HG03139 (cell line): ENCODE data around the gene RBM33.

Experiments
- ATAC-seq: cut with Tn5 transposase; IDR thresholded peaks from one replicate; pipeline ENCODE4 v1.9.1; 2021; ENCODE audit not compliant: unreplicated experiment

The RBM33 gene

GRCh38 chr7:155804897-155805825 is 160.7 kb downstream of the RBM33 start:
- ATAC-seq: peak; percentile 42

DNA sequence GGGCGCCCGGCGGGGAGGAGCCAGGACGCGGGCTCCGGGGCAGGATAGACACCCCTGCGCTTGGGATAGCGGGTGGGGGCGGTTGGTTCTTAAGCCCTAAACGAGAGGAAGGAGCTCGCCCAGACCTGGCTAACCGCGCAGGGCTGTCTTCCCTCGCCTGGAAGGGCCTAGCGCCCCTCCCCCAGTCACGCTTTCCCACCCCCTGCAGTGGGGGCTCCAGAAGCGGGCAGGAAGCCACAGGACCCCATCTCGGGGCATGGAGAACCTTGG is 161.3 kb downstream of the RBM33 start:
- ATAC-seq: no peak

GRCh38 chr7:155806096-155806871 is 161.8 kb downstream of the RBM33 start:
- ATAC-seq: no peak

DNA sequence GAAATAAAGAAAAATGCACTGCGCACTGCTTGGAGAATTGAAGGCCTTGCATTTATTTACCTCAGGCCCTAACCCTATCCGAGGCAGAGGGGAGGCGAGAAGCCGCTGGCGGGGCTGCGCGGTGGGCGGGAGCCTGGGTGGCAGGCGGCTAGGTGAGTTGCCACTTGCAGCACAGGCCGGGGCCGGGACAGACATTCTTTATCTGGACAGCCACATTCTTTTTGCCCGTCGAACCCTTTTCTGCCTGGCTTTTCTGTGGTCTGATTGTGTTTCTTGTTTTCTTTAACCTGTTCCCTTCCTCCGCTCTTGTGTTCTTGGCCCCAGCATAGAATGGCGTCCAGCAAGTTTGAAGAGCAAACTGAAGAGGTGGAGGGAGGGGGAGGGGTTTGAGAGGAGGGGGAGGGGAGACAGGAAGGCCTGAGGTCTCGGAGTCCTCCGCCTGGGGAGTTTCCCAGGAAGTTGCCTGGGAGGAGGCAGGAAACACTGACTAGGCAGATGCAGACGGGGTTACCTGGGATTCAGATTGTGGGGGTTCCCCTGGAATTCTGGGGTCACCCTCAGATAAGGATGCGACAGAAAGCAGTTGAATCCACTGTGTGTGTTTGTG is 162.7 kb downstream of the RBM33 start:
- no peak for ATAC-seq

DNA sequence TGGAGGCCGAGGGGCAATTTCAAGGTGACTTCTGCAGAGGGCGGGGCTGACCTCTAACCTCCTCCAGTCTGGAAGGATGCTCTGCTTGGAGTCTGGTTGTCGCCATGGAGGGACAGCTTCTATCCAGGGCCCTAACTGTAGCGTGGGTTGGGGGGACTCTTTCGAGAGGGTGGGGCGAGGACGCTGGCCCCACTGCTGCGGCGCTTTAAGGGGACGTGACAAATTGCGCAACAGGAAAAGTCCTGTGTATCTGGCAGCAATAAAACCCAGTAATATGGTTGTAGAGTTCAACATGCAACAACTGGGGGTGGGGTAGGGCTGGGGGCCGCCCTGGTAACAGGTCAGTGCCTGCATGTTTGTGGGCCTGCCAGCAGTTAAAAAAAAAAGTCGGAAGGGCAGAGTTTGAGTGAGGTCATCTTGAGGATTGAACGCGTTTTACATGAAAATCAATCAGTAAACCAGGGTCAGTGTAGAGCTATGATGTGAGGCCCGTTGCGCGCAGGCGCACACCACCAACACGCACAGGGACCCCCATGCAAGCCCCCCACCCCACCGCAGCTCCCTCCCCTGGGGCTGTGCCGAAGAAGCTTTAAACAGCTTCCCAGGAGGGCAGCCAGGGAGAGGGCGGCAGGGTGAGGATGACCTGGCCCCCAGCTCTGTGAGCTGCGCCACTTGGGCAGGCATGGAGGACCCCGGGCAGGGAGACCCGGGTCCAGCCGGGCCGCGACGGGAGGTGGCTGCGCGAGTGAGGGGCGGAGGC is 163.5 kb downstream of the RBM33 start:
- peak; percentile 32 for ATAC-seq

DNA sequence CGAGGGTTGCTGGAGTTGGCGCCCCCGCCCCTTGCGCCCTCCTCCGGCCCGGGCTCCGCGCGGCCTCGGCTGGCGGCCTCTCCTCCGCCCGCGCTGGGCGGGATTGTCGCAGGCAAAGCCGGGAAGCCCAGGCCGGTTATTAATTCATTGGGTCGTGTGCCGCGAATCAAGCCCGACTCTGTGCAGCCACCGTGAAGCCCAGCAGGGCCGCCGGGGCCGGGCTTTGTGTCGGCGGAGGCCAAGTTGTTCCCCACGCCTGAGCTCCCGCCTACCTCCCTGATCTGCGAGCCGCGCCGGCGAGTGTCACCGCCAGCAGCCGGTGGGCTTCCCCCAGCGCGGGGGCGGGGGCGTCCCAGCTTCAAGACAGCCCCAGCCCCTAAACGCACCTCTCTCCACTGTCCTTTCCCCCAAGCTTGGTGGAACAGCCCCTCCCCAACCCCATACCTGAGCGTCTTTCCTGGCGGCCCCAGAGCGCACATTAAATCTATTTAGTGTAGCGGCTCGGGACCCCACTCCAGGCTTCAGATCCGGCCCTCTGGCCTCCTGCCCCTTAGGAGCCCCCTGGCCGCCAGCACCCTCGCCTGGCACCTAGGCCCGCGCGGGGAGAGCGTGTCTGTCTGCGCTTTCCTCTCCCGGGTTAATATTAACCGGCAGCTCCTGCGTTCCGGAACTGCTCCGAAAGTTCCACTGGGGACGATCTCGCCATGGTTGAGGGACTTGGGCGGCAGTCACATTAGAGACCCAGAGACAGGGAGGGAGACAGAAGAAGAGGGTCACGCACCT is 164.3 kb downstream of the RBM33 start:
- ATAC-seq: no peak

- no peak for ATAC-seq
These were observed 165.0 kb downstream of the RBM33 start for GRCh38 chr7:155809332-155809946.

DNA sequence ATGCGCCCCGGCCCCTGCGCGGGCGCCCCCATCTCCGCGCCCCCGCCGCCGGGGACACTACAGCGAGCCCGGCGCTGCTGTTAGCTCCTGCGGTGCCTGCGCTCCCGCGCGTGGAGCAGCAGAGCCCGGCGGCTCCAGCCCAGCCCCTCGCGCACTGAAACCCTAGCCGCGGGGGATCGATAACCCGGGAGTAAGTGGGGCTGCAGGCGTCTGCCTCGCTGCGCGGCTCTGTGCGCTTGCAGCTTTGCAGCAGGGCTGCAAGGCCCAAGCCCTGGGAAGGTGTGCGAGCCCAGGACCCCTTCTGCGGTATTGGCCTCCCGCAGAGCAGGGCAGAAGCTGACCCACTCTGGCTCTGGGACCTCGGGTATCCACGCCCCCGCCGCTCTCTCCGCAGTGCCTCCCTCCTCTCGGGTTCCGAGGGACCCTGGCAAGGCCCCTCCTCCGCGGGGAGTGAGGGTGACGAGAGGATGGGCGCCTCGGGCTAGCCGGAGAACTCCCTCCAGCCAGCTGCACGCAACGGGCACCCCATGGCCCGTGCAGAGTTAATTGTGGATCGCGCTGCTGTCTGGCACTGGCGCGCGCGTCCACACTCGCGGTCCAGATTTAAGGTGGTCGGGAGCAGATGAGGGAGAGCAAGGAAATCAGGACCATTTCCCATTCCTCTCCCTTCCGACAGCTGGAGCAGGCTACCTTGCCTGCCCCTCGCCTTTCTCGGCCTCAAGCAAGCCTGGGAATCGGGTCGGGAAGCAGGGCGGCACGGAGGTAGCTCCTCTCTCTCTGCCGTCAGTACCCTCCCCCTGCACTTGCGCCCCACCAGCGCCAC is 165.7 kb downstream of the RBM33 start:
- ATAC-seq: no peak

- no peak for ATAC-seq
These were observed 166.5 kb downstream of the RBM33 start for GRCh38 chr7:155810770-155811559.

DNA sequence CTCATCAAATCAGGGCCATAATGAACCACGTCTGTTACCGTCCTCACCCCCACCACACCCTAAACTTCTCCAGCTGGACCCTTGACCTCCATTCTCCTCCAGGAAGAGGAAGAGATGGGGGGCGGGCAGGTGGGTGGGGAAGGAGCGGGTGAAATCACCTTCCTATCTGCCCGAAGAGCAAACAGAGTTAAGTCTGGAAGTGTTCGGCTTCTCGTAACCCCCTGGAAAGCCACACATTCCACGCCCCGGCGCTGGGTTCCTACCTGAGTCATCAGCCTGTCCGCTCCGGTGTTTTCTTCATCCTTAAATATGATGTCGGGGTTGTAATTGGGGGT is 167.1 kb downstream of the RBM33 start:
- ATAC-seq: no peak

- ATAC-seq: no peak
These were observed 167.7 kb downstream of the RBM33 start, which contains the start of gene SHH for GRCh38 chr7:155811895-155812761. Gene SHH (minus strand): TSS chr7:155812463. CDS start chr7:155812122, 341 bp downstream.

GRCh38 chr7:155813125-155813524 is 168.7 kb downstream of the RBM33 start:
- no peak for ATAC-seq

DNA sequence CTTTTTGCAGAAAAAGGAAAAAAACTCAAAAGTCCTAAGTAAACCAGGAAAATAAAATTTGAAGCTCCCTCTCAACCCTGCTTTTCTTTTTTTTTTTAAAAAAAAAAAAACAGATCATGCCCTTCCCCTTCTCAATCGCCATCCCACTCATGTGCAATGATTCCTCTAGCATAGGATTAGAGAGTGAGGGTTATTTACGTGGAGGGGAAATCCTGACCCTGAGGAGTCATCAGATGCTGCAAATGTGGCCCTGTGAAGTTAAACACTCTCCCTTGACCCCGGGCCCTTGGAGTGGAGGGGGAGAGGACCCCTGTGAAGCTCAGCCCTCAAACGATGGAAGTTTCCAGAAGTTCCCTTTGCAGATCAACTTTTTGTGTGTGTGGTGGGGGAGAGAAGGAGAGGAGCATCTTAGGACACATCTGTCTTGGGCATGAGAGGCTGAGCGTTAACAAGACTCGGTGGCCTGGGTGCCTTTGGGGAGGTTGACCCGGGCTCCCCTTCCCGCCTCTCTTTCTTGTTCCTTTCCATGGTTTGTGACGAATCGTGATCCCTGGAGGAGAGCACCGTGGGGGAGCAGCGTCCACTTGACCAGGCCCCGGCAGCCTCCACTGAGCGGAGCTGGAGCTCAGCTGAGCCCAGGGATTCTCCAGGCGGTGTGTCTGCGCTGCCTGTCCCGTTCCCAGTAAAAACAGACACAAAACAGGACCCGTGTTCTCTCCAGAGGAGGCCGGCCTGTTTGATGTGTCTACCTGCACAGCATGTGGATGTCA is 169.3 kb downstream of the RBM33 start:
- ATAC-seq: no peak

DNA sequence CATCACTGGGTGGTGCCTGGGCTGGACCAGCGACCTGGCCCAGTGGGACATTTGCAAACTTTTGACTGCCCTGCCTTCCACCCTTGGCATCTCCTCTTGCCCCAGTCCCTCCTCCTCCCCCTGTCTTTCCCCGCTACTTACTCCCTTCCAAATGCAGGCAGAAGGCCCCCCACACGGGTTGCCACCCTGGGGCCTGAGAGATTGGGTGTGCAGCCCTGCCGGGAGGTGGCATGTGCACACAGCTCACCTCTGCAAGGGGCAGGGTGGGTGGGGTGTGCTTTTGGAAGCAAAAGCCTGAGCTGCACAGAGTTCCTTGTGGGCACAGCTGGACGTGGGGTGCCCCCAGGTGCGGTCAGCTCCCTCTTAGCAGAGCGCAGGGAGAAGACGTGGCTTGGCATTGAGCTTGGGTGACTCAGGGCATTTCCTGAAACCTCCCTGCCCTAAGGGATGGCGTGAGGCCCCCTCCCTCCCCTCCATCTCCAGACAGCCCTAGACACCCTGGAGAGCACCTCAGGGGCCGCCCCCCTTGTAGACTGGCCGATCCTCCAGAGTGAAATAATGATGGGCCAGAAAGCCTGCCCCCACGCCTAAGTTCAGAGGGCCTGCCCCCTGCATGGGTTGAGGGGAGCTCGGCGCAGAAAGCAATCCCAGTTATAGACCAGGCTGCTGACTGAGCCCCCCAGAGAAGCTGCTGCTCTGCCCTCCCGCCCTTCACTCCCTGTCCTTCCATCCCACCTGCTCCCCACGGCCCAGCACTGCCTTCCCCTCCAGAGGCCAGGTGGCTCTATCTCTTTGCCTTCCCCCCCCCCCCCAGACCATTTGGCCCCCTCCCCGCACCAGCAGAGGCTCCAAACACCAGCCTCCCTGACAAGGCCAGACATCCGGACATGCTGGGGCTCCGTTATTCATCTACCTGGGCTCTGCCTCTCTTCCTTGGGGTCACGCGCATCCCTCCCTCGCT is 170.1 kb downstream of the RBM33 start:
- no peak for ATAC-seq
